Aorta (tissue), 5 donors: ENCODE results near the gene ZNF559. TPM values are rescaled to one million over a fixed set of nuclear protein-coding genes. Genes with fewer than 3 reads are reported as not detected.
"Not testable (repeated sequence)": the region's sequence is repeated elsewhere in the genome, so short reads cannot be mapped to it uniquely, and the experiment has no call there.

ENCODE experiments used
- ATAC-seq: fragments of 200-7000 bp; cut with Tn5 transposase; one replicate; pipeline ENCODE4 v1.9.1; 2022; ENCODE audit warnings: moderate library complexity; ENCODE audit not compliant: low FRiP score
- DNase-seq, 2 donors: peaks; one replicate each; pipeline ENCODE4 v3.0.0-alpha.2; 2020
- H3K27ac ChIP-seq, 2 donors: one replicate each; pipeline ENCODE4 v1.5.1; 2013; ENCODE audit warnings: low read length in 2 of 2, mild to moderate bottlenecking in 2 of 2, moderate library complexity in 2 of 2, control low read depth in 1 of 2, inconsistent platforms in 1 of 2, low read depth in 1 of 2
- H3K27me3 ChIP-seq, 2 donors: one replicate each; pipeline ENCODE4 v1.6.1; 2013; ENCODE audit warnings: control low read depth in 1 of 2, low read length in 1 of 2, mild to moderate bottlenecking in 1 of 2, moderate library complexity in 1 of 2; ENCODE audit not compliant: insufficient read depth in 2 of 2, control insufficient read depth in 1 of 2
- H3K36me3 ChIP-seq, 2 donors: one replicate each; pipeline ENCODE4 v1.6.1; 2013; ENCODE audit warnings: control low read depth in 1 of 2, low read length in 1 of 2, mild to moderate bottlenecking in 1 of 2; ENCODE audit not compliant: insufficient read depth in 2 of 2, control insufficient read depth in 1 of 2
- H3K4me1 ChIP-seq, 2 donors: one replicate each; pipeline ENCODE4 v1.6.1; 2013; ENCODE audit warnings: low read length in 2 of 2, control low read depth in 1 of 2, mild to moderate bottlenecking in 1 of 2, moderate library complexity in 1 of 2; ENCODE audit not compliant: insufficient read depth in 2 of 2, control insufficient read depth in 1 of 2
- H3K4me3 ChIP-seq, 2 donors: one replicate each; pipeline ENCODE4 v1.5.1; 2013; ENCODE audit warnings: low read length in 2 of 2, control low read depth in 1 of 2, mild to moderate bottlenecking in 1 of 2
- H3K9me3 ChIP-seq: one replicate; pipeline ENCODE4 v1.6.1; 2013; ENCODE audit warnings: mild to moderate bottlenecking, low read length; ENCODE audit not compliant: control insufficient read depth
- WGBS, 2 donors: extraction: QIAGEN DNeasy Blood & Tissue Kit; methylation state at CpG; one replicate each; pipeline ENCODE4 v1.1.7; 2013; 5-methylcytosine and 5-hydroxymethylcytosine counted together
- intact Hi-C, 2 donors: fragments of 100-400 bp; cut with DNase I; formaldehyde crosslinking; loops; one replicate each; pipeline versions ENCODE4 v1.14.2 to v1.15.0; 2022
- long read RNA-seq, 2 donors: library from polyadenylated mRNA; unstranded; transcript quantifications; one replicate each; pipeline ENCODE4 v2.0.0, GENCODE V29; 2020 to 2021
- polyA plus RNA-seq, 2 donors: library from polyadenylated mRNA; stranded (reverse); fragments of 200-250 nt; gene quantifications; one replicate each; pipeline ENCODE4 v1.2.3, GENCODE V29; 2013
- total RNA-seq, 2 donors: library from RNA; stranded (reverse); fragmentation: NEBNext Ultra II Directional; extraction: Animal tissue kit (Norgen Biotek cat#: 25700); gene quantifications; one replicate each; pipeline ENCODE4 v1.2.1, GENCODE V29; 2021
- donor health status: healthy with polysubstance abuse.
- donor health status: Bipolar disorder and iron deficiency.
- donor health status: DM: no; HTN: no; CAD: no.
- donor health status: DM: no; HTN: no; CAD: no.
- donor health status: DM: yes; HTN: yes; CAD: no.

Gene ZNF559
- 10 to 100 TPM; 15.4 to 31.1 TPM for total RNA-seq
- 10 to 100 TPM in 1 of 2 donors, 1 to 10 TPM in 1; 8.1 to 19.4 TPM for polyA plus RNA-seq
- long read RNA-seq, donor 1, partial matches to known transcripts = 0 of 11 reads
- long read RNA-seq, donor 1, other reads (novel, unspliced or antisense) = 8 of 11 reads
- long read RNA-seq, donor 2, partial matches to known transcripts = 2 of 7 reads
- long read RNA-seq, donor 2, other reads (novel, unspliced or antisense) = 4 of 7 reads

- peak; percentile 100 for ATAC-seq
- Histone ChIP-seq H3K27ac (peak within 1 kb of the TSS; percentile 72 to 78), H3K9me3 (peaks cover 1% of the 10 kb centered on the region), H3K36me3 (peaks cover 0 to 3% of the 10 kb centered on the region in 2 donors), H3K27me3 (no peaks in the 10 kb centered on the region), H3K4me3 (peak within 1 kb of the TSS; percentile 54 to 69), H3K4me1 (no peaks in the 10 kb centered on the region)
- intact Hi-C loops = loop anchor here in 1 of 2 donors (1.0 to 10.0 kb wide), 2 partner anchors 14 to 211 kb away; partner anchors contain the start of gene ZNF426
- DNase-seq = peak; percentile 96 to 98
- 0% methylated on average over 48 of the region's 48 CpGs for WGBS, 2 donors
These were observed at the start of gene ZNF559 for GRCh38 chr19:9323919-9324583. Gene ZNF559 (plus strand): TSS chr19:9324179. CDS start chr19:9338550, 14,371 bp downstream.

DNA sequence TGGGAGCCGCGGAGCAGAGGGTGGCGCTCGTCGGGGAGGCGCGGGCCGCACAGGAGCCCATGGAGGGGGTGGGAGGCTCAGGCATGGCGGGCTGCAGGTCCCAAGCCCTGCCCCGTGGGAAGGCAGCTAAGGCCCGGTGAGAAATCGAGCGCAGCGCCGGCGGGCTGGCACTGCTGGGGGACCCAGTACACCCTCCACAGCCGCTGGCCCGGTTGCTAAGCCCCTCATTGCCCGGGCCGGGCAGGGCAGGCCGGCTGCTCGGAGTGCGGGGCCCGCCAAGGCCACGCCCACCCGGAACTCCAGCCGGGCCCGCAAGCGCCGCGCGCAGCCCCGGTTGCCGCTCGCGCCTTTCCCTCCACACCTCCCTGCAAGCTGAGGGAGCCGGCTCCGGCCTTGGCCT, 40.5 kb upstream of the ZNF559 start:
- H3K4me1 ChIP-seq, H3K27me3 ChIP-seq, DNase-seq, H3K27ac ChIP-seq, intact Hi-C loops, H3K4me3 ChIP-seq, ATAC-seq, H3K36me3 ChIP-seq: not testable (repeated sequence)
- 11 to 16% methylated on average over 37 to 38 of the region's 38 CpGs for WGBS, 2 donors
- H3K9me3 ChIP-seq = peaks cover 35% of the 10 kb centered on the region

GRCh38 chr19:9289231-9289884, 34.6 kb upstream of the ZNF559 start:
- intact Hi-C loops = no loop called here
- Histone ChIP-seq H3K27me3 (no peaks in the 10 kb centered on the region), H3K9me3 (peaks cover 30% of the 10 kb centered on the region), H3K36me3 (peaks cover 12 to 19% of the 10 kb centered on the region in 2 donors), H3K4me3 (no peak overlapping the region), H3K27ac (no peak overlapping the region), H3K4me1 (no peaks in the 10 kb centered on the region)
- DNase-seq (no peak), ATAC-seq (no peak)
- 95 to 98% methylated on average over 2 of the region's 2 CpGs for WGBS, 2 donors

DNA sequence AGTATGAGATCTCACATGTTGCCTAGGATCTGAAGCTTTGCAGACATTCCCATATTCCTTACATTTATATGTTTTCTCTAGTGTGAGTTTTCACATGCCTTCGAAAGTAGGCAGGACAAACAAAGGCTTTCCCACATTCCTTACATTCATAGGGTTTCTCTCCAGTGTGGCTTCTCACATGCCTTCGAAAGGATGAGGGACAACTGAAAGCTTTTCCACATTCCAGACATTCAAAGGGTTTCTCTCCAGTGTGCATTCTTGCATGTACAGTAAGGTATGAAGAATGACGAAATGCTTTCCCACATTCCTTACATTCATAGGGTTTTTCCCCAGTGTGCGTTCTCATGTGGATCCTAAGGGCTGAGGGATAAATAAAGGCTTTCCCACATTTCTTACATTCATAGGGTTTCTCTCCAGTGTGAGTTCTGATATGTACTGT, 28.5 kb upstream of the ZNF559 start:
- Histone ChIP-seq H3K4me1 (no peaks in the 10 kb centered on the region), H3K27me3 (no peaks in the 10 kb centered on the region), H3K27ac (no peak overlapping the region), H3K9me3 (peaks cover 37% of the 10 kb centered on the region), H3K36me3 (peaks cover 28 to 46% of the 10 kb centered on the region in 2 donors), H3K4me3 (peak overlapping the region in 1 of 2 donors; percentile 8)
- intact Hi-C loops = no loop called here
- DNase-seq (no peak), ATAC-seq (no peak)
- WGBS, 2 donors = 85 to 91% methylated on average over 4 of the region's 4 CpGs

DNA sequence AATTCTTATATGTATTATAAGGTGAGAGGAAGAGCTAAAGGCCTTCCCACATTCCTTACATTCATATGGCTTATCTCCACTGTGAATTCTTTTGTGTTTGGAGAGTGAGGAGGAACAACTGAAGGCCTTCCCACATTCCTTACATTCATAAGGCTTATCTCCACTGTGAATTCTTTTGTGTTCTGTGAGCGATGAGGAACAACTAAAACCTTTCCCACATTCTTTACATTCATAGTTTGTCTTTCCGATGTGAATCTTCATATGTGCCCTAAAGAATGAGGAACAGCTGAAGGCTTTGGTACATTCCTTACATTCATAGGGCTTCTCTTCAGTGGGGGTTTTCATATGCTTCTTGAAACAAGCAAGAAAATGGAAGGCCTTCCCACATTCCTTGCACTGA, 27.6 kb upstream of the ZNF559 start:
- no peak for DNase-seq
- H3K9me3 ChIP-seq = peaks cover 40% of the 10 kb centered on the region

DNA sequence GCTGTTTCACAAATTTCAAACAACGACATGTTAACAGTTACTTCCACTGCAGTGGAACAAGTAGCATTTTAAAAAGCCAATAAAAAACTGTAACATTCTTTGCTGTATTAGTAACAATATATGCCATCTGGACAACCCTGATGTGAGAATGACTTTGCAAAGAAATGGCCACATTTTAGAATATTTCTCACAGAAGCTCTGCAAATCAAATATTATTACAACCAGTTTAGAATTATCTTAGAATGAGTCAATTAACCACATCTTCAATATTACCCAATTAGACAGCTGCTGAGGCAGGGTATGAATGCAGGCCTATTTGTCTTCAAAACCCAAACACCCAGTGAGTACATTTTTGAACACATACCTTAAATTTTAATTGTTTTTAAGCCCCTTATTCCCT, 17.5 kb upstream of the ZNF559 start:
- H3K4me3 ChIP-seq = no peak overlapping the region
- DNase-seq = no peak
- H3K27ac ChIP-seq = no peak overlapping the region
- WGBS, 2 donors = 87 to 93% methylated on average over 1 of the region's 1 CpG
- no peaks in the 10 kb centered on the region for H3K4me1 ChIP-seq
- H3K27me3 ChIP-seq = no peaks in the 10 kb centered on the region
- no peak for ATAC-seq
- peaks cover 12 to 19% of the 10 kb centered on the region in 2 donors for H3K36me3 ChIP-seq
- peaks cover 14% of the 10 kb centered on the region for H3K9me3 ChIP-seq
- intact Hi-C loops = loop anchor here in 1 of 2 donors (10.0 kb wide), 1 partner anchor 128 kb away; the partner anchor contains the start of gene ZNF266

More for the DNA sequence above, 27.6 kb upstream of the ZNF559 start:
- no peak for ATAC-seq
- Histone ChIP-seq H3K4me1 (no peaks in the 10 kb centered on the region), H3K4me3 (peak overlapping the region in 1 of 2 donors; percentile 34), H3K27me3 (no peaks in the 10 kb centered on the region), H3K36me3 (peaks cover 31 to 54% of the 10 kb centered on the region in 2 donors), H3K27ac (no peak overlapping the region)
- intact Hi-C loops = no loop called here
- WGBS, 2 donors = 93 to 94% methylated on average over 2 of the region's 2 CpGs

DNA sequence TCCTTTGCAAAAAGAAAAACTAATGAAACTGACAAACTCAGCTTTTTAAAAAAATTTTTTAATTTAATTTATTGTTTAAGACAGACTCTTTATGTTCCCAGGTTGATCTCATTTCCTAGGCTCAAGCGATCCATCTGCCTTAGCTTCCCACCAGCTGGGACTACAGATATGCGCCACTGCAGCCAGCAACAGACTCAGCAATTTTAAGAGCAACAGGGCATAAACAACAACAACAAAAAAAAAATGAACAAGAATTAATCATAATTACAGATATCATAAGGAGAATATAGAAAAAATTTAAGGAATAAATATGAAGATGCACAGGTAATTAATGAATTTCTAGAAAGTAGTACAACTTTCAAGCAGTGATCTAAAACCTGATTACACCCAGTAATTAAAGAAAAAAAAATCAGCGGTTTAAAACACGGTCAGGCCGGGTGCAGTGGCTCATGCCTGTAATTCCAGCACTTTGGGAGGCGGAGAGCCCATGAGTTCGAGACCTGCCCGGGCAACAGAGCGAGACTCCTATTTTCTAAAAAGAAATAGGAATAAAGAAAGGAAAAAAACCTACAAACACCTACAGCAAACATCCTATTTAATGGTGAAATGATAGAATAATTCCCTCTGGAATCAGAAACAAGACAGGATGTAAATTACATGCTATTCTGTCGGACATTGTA, 15.7 kb upstream of the ZNF559 start:
- no peak for ATAC-seq
- no peaks in the 10 kb centered on the region for H3K4me1 ChIP-seq
- intact Hi-C loops = loop anchor here in 1 of 2 donors (10.0 kb wide), 1 partner anchor 127 kb away; the partner anchor contains the start of gene ZNF266
- 57 to 60% methylated on average over 10 of the region's 10 CpGs for WGBS, 2 donors
- DNase-seq = no peak
- H3K27me3 ChIP-seq = no peaks in the 10 kb centered on the region
- H3K9me3 ChIP-seq = peaks cover 8% of the 10 kb centered on the region
- H3K36me3 ChIP-seq = peaks cover 5 to 9% of the 10 kb centered on the region in 2 donors
- no peak overlapping the region for H3K27ac ChIP-seq
- H3K4me3 ChIP-seq = peak overlapping the region in 1 of 2 donors; percentile 60
